Gastroesophageal sphincter (tissue), 4 donors: ENCODE data around the gene HARBI1. TPM values are rescaled to one million over a fixed set of nuclear protein-coding genes. Genes with fewer than 3 reads are reported as not detected.

Source experiments
- ATAC-seq: fragments of 150-250 bp; one replicate; pipeline ENCODE4 v1.9.1; 2016; ENCODE audit warnings: mild to moderate bottlenecking, moderate library complexity
- H3K27ac ChIP-seq, 4 donors: fragments of 200-600 bp; sonication (generic) in 3 of 4; 1 replicate in 3 of 4; 2 replicates in 1 of 4; pipeline ENCODE4 v1.5.1; 2016 to 2019
- H3K27me3 ChIP-seq: fragments of 200-600 bp; sonication (generic); one replicate; pipeline ENCODE4 v1.5.1; 2019
- H3K36me3 ChIP-seq, 2 donors: fragments of 200-600 bp; sonication (generic); one replicate each; pipeline ENCODE4 v1.5.1; 2019; ENCODE audit warnings: control low read depth in 1 of 2
- H3K4me1 ChIP-seq, 3 donors: fragments of 200-600 bp; sonication (generic); 1 replicate in 2 of 3; 2 replicates in 1 of 3; pipeline ENCODE4 v1.5.1; 2016 to 2019; ENCODE audit warnings: control low read depth in 2 of 3
- H3K4me3 ChIP-seq, 2 donors: fragments of 200-600 bp; sonication (generic); one replicate each; pipeline ENCODE4 v1.5.1; 2019; ENCODE audit warnings: mild to moderate bottlenecking in 1 of 2, moderate library complexity in 1 of 2
- H3K9me3 ChIP-seq, 3 donors: fragments of 200-600 bp; sonication (generic); one replicate each; pipeline ENCODE4 v1.5.1; 2017 to 2019; ENCODE audit warnings: control low read depth in 2 of 3
- EP300 ChIP-seq: sonication (generic); formaldehyde crosslinking; IDR thresholded peaks from one replicate; pipeline ENCODE4 v1.6.1; 2017; ENCODE audit warnings: antibody characterized with exemption, mild to moderate bottlenecking
- POLR2A ChIP-seq, 2 donors: fragments of 450-650 bp; IDR thresholded peaks; one replicate each; pipeline ENCODE4 v1.6.1; 2017; ENCODE audit warnings: antibody characterized with exemption in 2 of 2, mild to moderate bottlenecking in 2 of 2, moderate library complexity in 1 of 2
- POLR2AphosphoS5 ChIP-seq: sonication (generic); formaldehyde crosslinking; IDR thresholded peaks from one replicate; pipeline ENCODE4 v1.6.1; 2017; ENCODE audit warnings: antibody characterized with exemption
- WGBS, 2 donors: methylation state at CpG; one replicate each; pipeline ENCODE4 v1.1.5; 2018; ENCODE audit warnings: low coverage in 1 of 2; 5-methylcytosine and 5-hydroxymethylcytosine counted together
- total RNA-seq, 4 donors: library from RNA; depleted of rRNA; stranded (reverse); fragments of >200 nt; gene quantifications; one replicate each; pipeline ENCODE4 v1.1.0, GENCODE V29; 2016
- TF ChIP-seq, protein P1 (sequence below), 4 experiments: fragments of 200-600 bp in 2 of 4; fragments of 450-650 bp in 2 of 4; sonication (generic) in 1 of 4; IDR thresholded peaks; one replicate each; pipeline ENCODE4 v1.5.1; 2017 to 2019; ENCODE audit warnings: antibody characterized with exemption in 4 of 4, mild to moderate bottlenecking in 2 of 4, moderate library complexity in 2 of 4

HARBI1 gene
- total RNA-seq, 4 donors from 2014 or later = 1.9 to 4.2 (median 2.5) TPM

DNA sequence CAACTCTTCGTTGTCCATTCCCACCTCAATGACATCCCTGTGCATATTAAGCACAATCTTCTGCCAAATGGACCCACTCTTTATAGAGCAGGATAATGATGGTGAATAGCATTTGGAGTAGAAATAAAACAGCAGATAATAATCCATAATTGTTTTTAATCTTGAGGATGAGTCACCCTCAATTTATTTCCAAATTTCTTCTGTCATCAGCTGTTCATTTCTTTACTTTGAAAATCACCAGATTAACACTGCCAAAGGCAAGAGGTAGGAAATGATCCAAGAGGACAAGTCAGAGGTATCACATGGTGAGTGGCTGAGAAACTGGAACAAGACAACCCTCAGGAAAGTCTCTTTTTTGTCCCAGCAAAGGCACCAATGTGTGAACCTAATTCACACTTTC is 15.9 kb downstream of the HARBI1 start:
- no peak overlapping the region for H3K4me3 ChIP-seq
- ATAC-seq = peak; percentile 74
- 22 to 75% methylated on average over 1 of the region's 1 CpG for WGBS, 2 donors

DNA sequence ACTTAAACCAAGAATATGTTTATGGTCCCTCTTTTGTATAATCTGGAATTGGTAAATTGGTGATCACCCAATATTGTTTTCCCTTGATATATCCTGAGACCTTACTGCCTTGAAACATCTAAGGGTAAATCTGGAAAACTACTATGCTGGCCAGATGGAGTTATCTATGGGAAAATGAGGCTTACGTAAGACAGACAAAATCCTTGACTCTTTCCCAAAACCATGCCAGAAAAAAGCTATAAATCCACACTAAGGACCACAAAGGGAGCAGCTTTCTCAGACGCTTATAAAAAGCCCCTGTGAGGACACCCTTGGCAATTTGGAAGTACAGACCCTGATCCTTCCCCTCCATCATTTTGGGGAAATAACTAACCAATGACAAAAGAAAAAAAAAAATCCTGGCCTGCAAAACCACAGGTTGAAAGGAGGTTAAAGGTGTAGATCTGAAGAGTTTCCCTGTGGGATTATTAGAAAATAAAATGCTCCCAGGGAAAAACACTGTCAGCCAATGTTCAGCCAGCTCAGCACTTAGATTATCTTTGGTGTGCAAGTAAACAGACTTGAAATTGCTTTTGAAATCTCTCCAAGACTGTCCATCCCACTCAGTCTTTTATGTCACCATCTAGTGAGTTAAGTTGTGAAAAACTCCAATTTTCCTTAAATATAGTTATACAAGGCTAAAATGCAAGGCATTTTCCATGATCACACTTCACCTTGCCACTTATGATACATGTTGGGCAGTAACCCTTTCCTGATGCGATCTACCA is 16.6 kb downstream of the HARBI1 start:
- Histone ChIP-seq H3K9me3 (no peaks in the 10 kb centered on the region), H3K4me3 (no peak overlapping the region), H3K27ac (peak overlapping the region in 3 of 4 donors; percentile 19 to 56 (median 35)), H3K4me1 (peaks cover 0 to 9% (median 0%) of the 10 kb centered on the region in 3 donors), H3K36me3 (peaks cover 0 to 10% of the 10 kb centered on the region in 2 donors), H3K27me3 (no peaks in the 10 kb centered on the region)
- WGBS, 2 donors = 77 to 85% methylated on average over 2 to 3 of the region's 3 CpGs
- no peak for TF ChIP-seq POLR2AphosphoS5
- no peak for TF ChIP-seq POLR2A (IDR thresholded peaks at IDR 0.05)
- TF ChIP-seq, protein P1, sequence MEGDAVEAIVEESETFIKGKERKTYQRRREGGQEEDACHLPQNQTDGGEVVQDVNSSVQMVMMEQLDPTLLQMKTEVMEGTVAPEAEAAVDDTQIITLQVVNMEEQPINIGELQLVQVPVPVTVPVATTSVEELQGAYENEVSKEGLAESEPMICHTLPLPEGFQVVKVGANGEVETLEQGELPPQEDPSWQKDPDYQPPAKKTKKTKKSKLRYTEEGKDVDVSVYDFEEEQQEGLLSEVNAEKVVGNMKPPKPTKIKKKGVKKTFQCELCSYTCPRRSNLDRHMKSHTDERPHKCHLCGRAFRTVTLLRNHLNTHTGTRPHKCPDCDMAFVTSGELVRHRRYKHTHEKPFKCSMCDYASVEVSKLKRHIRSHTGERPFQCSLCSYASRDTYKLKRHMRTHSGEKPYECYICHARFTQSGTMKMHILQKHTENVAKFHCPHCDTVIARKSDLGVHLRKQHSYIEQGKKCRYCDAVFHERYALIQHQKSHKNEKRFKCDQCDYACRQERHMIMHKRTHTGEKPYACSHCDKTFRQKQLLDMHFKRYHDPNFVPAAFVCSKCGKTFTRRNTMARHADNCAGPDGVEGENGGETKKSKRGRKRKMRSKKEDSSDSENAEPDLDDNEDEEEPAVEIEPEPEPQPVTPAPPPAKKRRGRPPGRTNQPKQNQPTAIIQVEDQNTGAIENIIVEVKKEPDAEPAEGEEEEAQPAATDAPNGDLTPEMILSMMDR (IDR thresholded peaks at IDR 0.05) = no peak
- no peak for TF ChIP-seq EP300
- no peak for ATAC-seq

More for the DNA sequence above, 15.9 kb downstream of the HARBI1 start:
- H3K4me1 ChIP-seq = peaks cover 0 to 9% (median 0%) of the 10 kb centered on the region in 3 donors
- H3K27me3 ChIP-seq = no peaks in the 10 kb centered on the region
- H3K36me3 ChIP-seq = peaks cover 0 to 10% of the 10 kb centered on the region in 2 donors
- H3K9me3 ChIP-seq = no peaks in the 10 kb centered on the region
- H3K27ac ChIP-seq = peak overlapping the region in 2 of 4 donors; percentile 35 to 56
- TF ChIP-seq, protein P1 (IDR thresholded peaks at IDR 0.05) = no peak
- TF ChIP-seq POLR2A (IDR thresholded peaks at IDR 0.05) = no peak
- peak; percentile 7 for TF ChIP-seq POLR2AphosphoS5
- TF ChIP-seq EP300 = no peak

DNA sequence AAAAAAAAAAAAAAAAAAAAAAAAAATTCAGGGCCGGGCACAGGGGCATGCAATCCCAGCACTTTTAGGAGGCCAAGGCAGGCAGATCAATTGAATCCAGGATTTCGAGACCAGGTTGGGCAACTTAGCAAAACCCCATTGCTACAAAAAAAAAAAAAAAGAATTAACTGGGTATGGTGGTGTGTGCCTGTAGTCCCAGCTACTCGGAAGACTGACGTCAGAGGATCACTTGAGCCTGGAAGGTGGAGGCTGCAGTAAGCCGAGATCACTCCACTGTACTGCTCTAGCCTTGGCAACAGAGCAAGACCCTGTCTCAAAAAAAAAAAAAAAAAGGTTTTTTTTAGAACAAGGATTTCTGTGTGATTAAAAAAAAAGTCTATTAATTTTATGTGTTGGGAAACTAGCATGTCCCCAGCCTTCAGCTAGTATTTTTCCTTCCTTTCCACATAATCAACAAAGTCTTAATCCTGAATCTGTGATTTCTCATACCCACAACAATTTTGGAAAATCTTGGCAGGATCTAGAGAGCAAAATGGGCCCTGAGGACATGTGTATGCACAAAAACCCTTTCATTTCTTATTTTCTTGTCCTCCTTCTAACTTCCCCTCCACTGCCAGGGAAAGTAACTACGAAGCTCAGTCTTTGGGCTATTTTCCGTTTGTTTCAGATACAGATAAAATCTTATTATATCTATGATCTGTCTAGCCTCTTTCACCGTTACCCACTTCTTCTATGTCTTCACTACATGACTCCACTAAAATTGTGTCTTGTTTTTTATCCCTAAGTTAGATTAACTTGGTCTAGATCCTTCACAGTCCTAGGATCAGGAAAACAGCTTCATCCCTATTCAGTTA is 17.5 kb downstream of the HARBI1 start:
- H3K4me3 ChIP-seq = no peak overlapping the region
- WGBS, 2 donors = 81 to 89% methylated on average over 6 to 8 of the region's 8 CpGs
- peaks cover 0 to 10% of the 10 kb centered on the region in 2 donors for H3K36me3 ChIP-seq
- TF ChIP-seq, protein P1 (IDR thresholded peaks at IDR 0.05) = no peak
- no peak for TF ChIP-seq POLR2A (IDR thresholded peaks at IDR 0.05)
- TF ChIP-seq POLR2AphosphoS5 = no peak
- TF ChIP-seq EP300 = no peak
- no peak for ATAC-seq
- peaks cover 0 to 13% (median 0%) of the 10 kb centered on the region in 3 donors for H3K4me1 ChIP-seq
- peak overlapping the region in 3 of 4 donors; percentile 7 to 56 (median 19) for H3K27ac ChIP-seq
- H3K9me3 ChIP-seq = no peaks in the 10 kb centered on the region
- H3K27me3 ChIP-seq = no peaks in the 10 kb centered on the region

DNA sequence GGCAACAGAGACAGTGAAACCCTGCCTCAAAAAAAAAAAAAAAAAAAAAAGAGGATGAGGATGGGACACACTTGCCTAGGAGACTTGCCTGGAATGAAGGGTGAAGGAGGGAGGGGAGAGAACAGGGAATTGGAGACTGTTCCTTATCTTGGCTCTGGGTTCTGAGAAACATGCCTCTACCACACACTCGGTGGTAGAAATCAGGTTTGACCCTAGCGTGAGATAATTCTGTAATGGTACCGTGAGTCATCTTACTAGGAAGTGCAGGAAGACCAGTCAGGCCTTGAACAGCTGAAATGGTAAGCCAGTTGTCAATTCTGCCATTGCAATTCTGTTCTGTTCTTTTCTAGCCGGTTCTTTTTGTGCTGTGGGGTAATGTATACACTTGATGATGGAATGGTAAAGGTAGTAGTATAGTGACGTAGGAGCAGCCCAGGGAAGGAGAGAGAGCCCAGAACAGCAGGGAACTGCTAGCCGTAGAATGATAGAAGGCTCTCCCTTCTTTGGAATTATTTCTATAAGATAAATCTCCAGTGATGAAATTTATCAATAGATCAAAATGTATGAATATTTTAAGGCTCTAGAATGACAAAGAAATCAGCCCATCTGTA is 19.3 kb downstream of the HARBI1 start:
- TF ChIP-seq, protein P1 (IDR thresholded peaks at IDR 0.05) = no peak

More for the DNA sequence above, 19.3 kb downstream of the HARBI1 start:
- no peak overlapping the region for H3K27ac ChIP-seq
- ATAC-seq = no peak
- 85 to 89% methylated on average over 6 of the region's 6 CpGs for WGBS, 2 donors
- H3K9me3 ChIP-seq = no peaks in the 10 kb centered on the region
- H3K4me3 ChIP-seq = no peak overlapping the region
- H3K36me3 ChIP-seq = no peaks in the 10 kb centered on the region
- no peaks in the 10 kb centered on the region for H3K27me3 ChIP-seq
- H3K4me1 ChIP-seq = peaks cover 0 to 25% (median under 1%) of the 10 kb centered on the region in 3 donors
